ENCODE results near the gene SPACA1. TPM values are rescaled to one million over a fixed set of nuclear protein-coding genes. Genes with fewer than 3 reads are reported as not detected.
"Not testable (repeated sequence)": the region's sequence is repeated elsewhere in the genome, so short reads cannot be mapped to it uniquely, and the experiment has no call there.

SPACA1 gene, protein sequence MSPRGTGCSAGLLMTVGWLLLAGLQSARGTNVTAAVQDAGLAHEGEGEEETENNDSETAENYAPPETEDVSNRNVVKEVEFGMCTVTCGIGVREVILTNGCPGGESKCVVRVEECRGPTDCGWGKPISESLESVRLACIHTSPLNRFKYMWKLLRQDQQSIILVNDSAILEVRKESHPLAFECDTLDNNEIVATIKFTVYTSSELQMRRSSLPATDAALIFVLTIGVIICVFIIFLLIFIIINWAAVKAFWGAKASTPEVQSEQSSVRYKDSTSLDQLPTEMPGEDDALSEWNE
- not detected for total RNA-seq

GRCh38 chr6:88047510-88048150, at the start of gene SPACA1:
TSS of gene SPACA1 (plus strand) at chr6:88047841. CDS start at chr6:88047906, 65 bp downstream.
- DNase-seq (no peak), ATAC-seq (no peak)
- TF ChIP-seq, protein P1, sequence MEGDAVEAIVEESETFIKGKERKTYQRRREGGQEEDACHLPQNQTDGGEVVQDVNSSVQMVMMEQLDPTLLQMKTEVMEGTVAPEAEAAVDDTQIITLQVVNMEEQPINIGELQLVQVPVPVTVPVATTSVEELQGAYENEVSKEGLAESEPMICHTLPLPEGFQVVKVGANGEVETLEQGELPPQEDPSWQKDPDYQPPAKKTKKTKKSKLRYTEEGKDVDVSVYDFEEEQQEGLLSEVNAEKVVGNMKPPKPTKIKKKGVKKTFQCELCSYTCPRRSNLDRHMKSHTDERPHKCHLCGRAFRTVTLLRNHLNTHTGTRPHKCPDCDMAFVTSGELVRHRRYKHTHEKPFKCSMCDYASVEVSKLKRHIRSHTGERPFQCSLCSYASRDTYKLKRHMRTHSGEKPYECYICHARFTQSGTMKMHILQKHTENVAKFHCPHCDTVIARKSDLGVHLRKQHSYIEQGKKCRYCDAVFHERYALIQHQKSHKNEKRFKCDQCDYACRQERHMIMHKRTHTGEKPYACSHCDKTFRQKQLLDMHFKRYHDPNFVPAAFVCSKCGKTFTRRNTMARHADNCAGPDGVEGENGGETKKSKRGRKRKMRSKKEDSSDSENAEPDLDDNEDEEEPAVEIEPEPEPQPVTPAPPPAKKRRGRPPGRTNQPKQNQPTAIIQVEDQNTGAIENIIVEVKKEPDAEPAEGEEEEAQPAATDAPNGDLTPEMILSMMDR (IDR thresholded peaks at IDR 0.05 in 4 of 5, conservative IDR thresholded peaks at IDR 0.05 in 1 of 5), result no peak
- no peak for TF ChIP-seq POLR2A (IDR thresholded peaks at IDR 0.05)
- H3K4me1 ChIP-seq, result no peaks in the 10 kb centered on the region
- H3K9me3 ChIP-seq, result no peaks in the 10 kb centered on the region
- H3K36me3 ChIP-seq, result no peaks in the 10 kb centered on the region
- peaks cover 0 to 9% (median 0%) of the 10 kb centered on the region in 3 donors for H3K27me3 ChIP-seq
- in situ Hi-C loops (cut with MboI; ENCODE audit: low sequenced_read_pairs in 4 of 4) (no loop called here), intact Hi-C loops (cut with DNase I; ENCODE audit: low total_unique reads) (no loop called here)
- no peak within 1 kb of the TSS for H3K4me3 ChIP-seq
- no peak within 1 kb of the TSS for H3K27ac ChIP-seq

DNA sequence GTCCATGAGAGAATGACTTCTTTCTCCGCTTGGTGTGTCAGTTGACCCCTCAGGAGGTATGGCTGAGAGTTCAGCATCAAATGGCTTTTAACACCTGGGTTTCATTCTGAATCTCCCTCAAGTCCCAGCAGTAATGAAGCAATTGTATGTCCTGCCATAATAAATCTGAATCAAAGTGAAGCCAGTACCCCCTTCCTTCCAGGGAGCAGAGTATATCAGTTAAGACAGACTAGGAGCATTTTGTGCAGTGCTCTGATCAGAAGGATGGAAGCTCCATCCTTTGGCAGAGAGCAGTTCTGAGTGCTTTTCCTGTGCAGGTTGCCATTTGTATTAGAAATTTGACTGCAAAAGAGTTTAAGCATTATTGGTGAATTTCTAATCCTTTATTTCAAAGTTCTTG, 46.9 kb upstream of the SPACA1 start:
- Histone ChIP-seq H3K27me3 (no peaks in the 10 kb centered on the region), H3K27ac (no peak overlapping the region), H3K4me3 (no peak overlapping the region), H3K4me1 (no peaks in the 10 kb centered on the region), H3K36me3 (no peaks in the 10 kb centered on the region), H3K9me3 (no peaks in the 10 kb centered on the region)
- intact Hi-C loops (cut with DNase I; ENCODE audit: low total_unique reads) (no loop called here), in situ Hi-C loops (cut with MboI; ENCODE audit: low sequenced_read_pairs in 4 of 4) (no loop called here)
- no peak for TF ChIP-seq POLR2A (IDR thresholded peaks at IDR 0.05)
- TF ChIP-seq, protein P1 (IDR thresholded peaks at IDR 0.05 in 4 of 5, conservative IDR thresholded peaks at IDR 0.05 in 1 of 5), result no peak
- DNase-seq (no peak), ATAC-seq (no peak)

GRCh38 chr6:88001279-88001678, 46.4 kb upstream of the SPACA1 start:
- H3K27ac ChIP-seq; H3K9me3 ChIP-seq; in situ Hi-C loops (cut with MboI; ENCODE audit: low sequenced_read_pairs in 4 of 4); ATAC-seq; DNase-seq; intact Hi-C loops (cut with DNase I; ENCODE audit: low total_unique reads); H3K4me1 ChIP-seq; H3K4me3 ChIP-seq; H3K27me3 ChIP-seq; H3K36me3 ChIP-seq: not testable (repeated sequence)

DNA sequence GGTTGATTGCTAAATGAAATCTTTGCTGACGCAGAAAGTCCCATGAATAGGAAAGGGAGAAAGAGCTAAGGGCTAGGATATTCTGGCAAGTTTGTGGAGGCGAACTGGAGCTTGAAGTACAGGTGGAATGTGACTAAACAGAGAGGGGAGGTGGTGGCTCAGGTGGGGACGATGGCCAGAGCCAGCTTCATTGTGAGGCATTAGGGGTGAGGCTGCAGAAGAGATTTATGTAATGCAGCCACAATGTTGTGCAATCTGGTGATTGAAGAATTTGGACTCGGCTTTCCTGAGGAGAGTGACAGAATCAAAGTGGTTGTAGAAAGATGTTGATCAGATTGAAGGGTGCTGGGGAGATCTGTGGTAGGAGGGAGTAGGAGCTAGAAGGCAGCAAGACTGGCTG, 42.9 kb upstream of the SPACA1 start:
- H3K4me3 ChIP-seq, result no peak overlapping the region
- H3K27me3 ChIP-seq, result peaks cover 0 to 5% (median 0%) of the 10 kb centered on the region in 3 donors
- no peak overlapping the region for H3K27ac ChIP-seq
- TF ChIP-seq, protein P1 (IDR thresholded peaks at IDR 0.05 in 4 of 5, conservative IDR thresholded peaks at IDR 0.05 in 1 of 5), result no peak
- no peak for TF ChIP-seq POLR2A (IDR thresholded peaks at IDR 0.05)
- no peaks in the 10 kb centered on the region for H3K36me3 ChIP-seq
- intact Hi-C loops (cut with DNase I; ENCODE audit: low total_unique reads) (no loop called here), in situ Hi-C loops (cut with MboI; ENCODE audit: low sequenced_read_pairs in 4 of 4) (no loop called here)
- H3K9me3 ChIP-seq, result no peaks in the 10 kb centered on the region
- DNase-seq (no peak), ATAC-seq (no peak)
- H3K4me1 ChIP-seq, result no peaks in the 10 kb centered on the region

DNA sequence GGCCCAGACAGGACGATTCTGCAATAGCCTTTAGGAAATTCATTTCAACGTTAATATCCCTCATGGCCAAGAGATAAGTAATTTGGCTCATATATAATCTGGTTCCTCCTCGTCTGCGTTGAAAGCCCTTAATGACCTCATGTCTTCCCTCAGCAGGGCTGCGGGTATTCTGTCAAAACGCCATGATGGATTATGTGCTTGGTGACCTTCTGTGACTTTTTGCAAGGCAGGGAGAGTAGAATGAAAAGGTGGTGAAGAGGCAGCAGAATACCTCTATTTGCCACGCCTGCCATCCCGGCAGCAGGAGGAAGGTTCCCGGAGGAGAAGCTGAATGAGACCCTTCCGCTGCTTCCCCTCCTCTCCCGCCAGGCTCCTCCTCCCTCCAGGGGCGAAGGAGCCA, 41.1 kb upstream of the SPACA1 start:
- Histone ChIP-seq H3K4me3 (no peak overlapping the region), H3K36me3 (no peaks in the 10 kb centered on the region), H3K27me3 (peaks cover 0 to 5% (median 0%) of the 10 kb centered on the region in 3 donors), H3K9me3 (no peaks in the 10 kb centered on the region), H3K4me1 (no peaks in the 10 kb centered on the region), H3K27ac (no peak overlapping the region)
- TF ChIP-seq, protein P1 (IDR thresholded peaks at IDR 0.05 in 4 of 5, conservative IDR thresholded peaks at IDR 0.05 in 1 of 5), result no peak
- no peak for TF ChIP-seq POLR2A (IDR thresholded peaks at IDR 0.05)
- in situ Hi-C loops (cut with MboI; ENCODE audit: low sequenced_read_pairs in 4 of 4) (no loop called here), intact Hi-C loops (cut with DNase I; ENCODE audit: low total_unique reads) (no loop called here)
- DNase-seq (no peak), ATAC-seq (no peak)

Measured in gastrocnemius medialis (tissue), 4 donors.